ENCODE measurements around the gene SSTR4. TPM values are rescaled to one million over a fixed set of nuclear protein-coding genes. Genes with fewer than 3 reads are reported as not detected.
"Not testable (repeated sequence)": the region's sequence is repeated elsewhere in the genome, so short reads cannot be mapped to it uniquely, and the experiment has no call there.

The SSTR4 gene
- total RNA-seq, 1 experiment from 2014 or later = not detected

DNA sequence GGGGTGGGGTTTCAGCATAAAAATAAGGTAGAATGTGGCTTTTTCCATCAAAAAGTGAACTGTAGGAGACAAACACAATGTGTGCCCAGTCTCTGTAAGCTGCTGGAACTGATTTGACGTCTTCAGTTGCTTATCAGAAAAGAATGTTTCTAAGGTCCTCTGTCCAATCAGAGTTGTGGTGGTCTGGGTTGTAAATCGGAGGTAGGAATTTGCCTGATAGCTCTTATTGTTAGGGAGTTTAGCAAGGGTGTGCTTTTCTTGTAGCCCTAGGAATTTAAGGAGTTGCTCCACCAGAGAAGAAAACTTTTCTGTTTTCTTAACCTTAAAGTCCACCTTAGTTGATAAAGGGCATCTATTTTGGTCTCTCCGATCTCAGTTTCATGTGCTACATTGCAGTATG is 10.4 kb upstream of the SSTR4 start:
- ATAC-seq (no peak), DNase-seq (ENCODE audit: low spot score) (no peak)
- Mint-ChIP-seq H3K27me3 (ENCODE audit: low read depth) (no peaks in the 10 kb centered on the region; the same call in 1 of the 2 replicates), H3K4me3 (no peak overlapping the region), H3K4me1 (peaks cover 15% of the 10 kb centered on the region), H3K36me3 (no peaks in the 10 kb centered on the region), H3K9me3 (no peaks in the 10 kb centered on the region), H3K27ac (no peak overlapping the region)
- POLR2A ChIA-PET = interaction anchor here (0.9 kb wide), 1 partner anchor 143 kb away, joined by 3 read pairs; no protein-coding TSS in a partner anchor
- TF ChIP-seq, protein P1, sequence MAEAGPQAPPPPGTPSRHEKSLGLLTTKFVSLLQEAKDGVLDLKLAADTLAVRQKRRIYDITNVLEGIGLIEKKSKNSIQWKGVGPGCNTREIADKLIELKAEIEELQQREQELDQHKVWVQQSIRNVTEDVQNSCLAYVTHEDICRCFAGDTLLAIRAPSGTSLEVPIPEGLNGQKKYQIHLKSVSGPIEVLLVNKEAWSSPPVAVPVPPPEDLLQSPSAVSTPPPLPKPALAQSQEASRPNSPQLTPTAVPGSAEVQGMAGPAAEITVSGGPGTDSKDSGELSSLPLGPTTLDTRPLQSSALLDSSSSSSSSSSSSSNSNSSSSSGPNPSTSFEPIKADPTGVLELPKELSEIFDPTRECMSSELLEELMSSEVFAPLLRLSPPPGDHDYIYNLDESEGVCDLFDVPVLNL (CRISPR knock-in tag; IDR thresholded peaks at IDR 0.05; ENCODE audit: borderline replicate concordance, low read depth) = no peak
- TF ChIP-seq, protein P2, sequence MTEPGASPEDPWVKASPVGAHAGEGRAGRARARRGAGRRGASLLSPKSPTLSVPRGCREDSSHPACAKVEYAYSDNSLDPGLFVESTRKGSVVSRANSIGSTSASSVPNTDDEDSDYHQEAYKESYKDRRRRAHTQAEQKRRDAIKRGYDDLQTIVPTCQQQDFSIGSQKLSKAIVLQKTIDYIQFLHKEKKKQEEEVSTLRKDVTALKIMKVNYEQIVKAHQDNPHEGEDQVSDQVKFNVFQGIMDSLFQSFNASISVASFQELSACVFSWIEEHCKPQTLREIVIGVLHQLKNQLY (CRISPR knock-in tag; IDR thresholded peaks at IDR 0.05) = no peak
- TF ChIP-seq, protein P3, sequence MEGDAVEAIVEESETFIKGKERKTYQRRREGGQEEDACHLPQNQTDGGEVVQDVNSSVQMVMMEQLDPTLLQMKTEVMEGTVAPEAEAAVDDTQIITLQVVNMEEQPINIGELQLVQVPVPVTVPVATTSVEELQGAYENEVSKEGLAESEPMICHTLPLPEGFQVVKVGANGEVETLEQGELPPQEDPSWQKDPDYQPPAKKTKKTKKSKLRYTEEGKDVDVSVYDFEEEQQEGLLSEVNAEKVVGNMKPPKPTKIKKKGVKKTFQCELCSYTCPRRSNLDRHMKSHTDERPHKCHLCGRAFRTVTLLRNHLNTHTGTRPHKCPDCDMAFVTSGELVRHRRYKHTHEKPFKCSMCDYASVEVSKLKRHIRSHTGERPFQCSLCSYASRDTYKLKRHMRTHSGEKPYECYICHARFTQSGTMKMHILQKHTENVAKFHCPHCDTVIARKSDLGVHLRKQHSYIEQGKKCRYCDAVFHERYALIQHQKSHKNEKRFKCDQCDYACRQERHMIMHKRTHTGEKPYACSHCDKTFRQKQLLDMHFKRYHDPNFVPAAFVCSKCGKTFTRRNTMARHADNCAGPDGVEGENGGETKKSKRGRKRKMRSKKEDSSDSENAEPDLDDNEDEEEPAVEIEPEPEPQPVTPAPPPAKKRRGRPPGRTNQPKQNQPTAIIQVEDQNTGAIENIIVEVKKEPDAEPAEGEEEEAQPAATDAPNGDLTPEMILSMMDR (IDR thresholded peaks at IDR 0.05) = no peak
- TF ChIP-seq SP1 (CRISPR knock-in tag; conservative IDR thresholded peaks at IDR 0.05) = no peak
- TF ChIP-seq, protein P4, sequence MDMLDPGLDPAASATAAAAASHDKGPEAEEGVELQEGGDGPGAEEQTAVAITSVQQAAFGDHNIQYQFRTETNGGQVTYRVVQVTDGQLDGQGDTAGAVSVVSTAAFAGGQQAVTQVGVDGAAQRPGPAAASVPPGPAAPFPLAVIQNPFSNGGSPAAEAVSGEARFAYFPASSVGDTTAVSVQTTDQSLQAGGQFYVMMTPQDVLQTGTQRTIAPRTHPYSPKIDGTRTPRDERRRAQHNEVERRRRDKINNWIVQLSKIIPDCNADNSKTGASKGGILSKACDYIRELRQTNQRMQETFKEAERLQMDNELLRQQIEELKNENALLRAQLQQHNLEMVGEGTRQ (CRISPR knock-in tag; IDR thresholded peaks at IDR 0.05) = no peak
- no peak for TF ChIP-seq GRHL2 (CRISPR knock-in tag; IDR thresholded peaks at IDR 0.05; ENCODE audit: insufficient replicate concordance, severe bottlenecking)
- no peak for TF ChIP-seq TCF7 (CRISPR knock-in tag; IDR thresholded peaks at IDR 0.05; ENCODE audit: low read depth)
- TF ChIP-seq, protein P5, sequence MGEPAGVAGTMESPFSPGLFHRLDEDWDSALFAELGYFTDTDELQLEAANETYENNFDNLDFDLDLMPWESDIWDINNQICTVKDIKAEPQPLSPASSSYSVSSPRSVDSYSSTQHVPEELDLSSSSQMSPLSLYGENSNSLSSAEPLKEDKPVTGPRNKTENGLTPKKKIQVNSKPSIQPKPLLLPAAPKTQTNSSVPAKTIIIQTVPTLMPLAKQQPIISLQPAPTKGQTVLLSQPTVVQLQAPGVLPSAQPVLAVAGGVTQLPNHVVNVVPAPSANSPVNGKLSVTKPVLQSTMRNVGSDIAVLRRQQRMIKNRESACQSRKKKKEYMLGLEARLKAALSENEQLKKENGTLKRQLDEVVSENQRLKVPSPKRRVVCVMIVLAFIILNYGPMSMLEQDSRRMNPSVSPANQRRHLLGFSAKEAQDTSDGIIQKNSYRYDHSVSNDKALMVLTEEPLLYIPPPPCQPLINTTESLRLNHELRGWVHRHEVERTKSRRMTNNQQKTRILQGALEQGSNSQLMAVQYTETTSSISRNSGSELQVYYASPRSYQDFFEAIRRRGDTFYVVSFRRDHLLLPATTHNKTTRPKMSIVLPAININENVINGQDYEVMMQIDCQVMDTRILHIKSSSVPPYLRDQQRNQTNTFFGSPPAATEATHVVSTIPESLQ (CRISPR knock-in tag; IDR thresholded peaks at IDR 0.05) = no peak
- TF ChIP-seq ZNF671 (CRISPR knock-in tag; IDR thresholded peaks at IDR 0.05) = no peak
- CTCF ChIA-PET = interaction anchor here (0.7 to 1.4 kb wide), 3 partner anchors 10 to 210 kb away, joined by 3 to 5 read pairs (median 4); partner anchors contain the start of gene SSTR4

DNA sequence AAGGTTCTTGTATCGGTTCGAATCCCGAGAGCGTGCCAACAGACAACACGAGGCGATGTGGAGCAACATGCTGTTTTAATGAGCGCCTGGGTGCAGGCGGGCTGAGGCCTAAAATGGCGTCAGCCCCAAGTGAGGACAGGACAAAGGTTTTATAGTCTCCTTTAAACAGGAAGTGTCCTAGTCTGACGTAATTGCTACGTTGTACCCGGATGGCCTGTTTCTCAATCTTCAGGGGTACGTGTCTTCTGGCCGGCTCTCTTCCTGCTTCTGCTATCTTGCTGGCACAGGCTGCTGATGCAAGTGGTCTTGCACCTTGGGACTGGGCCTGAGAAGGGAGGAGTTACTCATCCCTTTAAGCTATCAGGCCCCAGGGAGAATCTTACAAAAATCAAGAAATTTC is 9.6 kb upstream of the SSTR4 start:
- ATAC-seq; H3K4me3 Mint-ChIP-seq; H3K36me3 Mint-ChIP-seq; H3K27ac Mint-ChIP-seq; DNase-seq (ENCODE audit: low spot score); H3K27me3 Mint-ChIP-seq (ENCODE audit: low read depth); H3K9me3 Mint-ChIP-seq; CTCF ChIA-PET; POLR2A ChIA-PET: not testable (repeated sequence)
- H3K4me1 Mint-ChIP-seq = peaks cover 10% of the 10 kb centered on the region

DNA sequence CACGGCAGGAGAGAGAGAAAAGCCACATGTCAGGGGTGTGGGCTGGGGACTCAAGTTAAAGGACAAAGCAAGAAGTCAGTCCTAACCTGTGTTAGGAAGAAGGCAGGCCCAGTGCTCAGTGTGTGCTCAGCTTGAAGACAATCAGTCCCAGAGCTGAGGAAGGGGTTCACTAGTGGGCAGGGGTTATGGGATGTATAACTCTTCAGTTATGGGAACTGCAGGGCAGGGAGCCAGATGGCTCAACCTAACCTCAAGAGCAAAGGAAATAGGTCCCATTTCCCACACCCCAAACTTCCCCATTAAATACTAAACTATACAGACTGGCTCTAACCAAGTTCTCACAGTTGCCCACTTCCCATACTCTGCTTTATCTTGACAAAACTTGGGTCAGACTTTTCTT is 7.4 kb upstream of the SSTR4 start:
- ATAC-seq (no peak), DNase-seq (ENCODE audit: low spot score) (no peak)
- ChIA-PET POLR2A (no interaction called here), CTCF (interaction anchor here (1.1 kb wide), 1 partner anchor 53 kb away, joined by 4 read pairs; no protein-coding TSS in a partner anchor)
- H3K36me3 Mint-ChIP-seq = no peaks in the 10 kb centered on the region
- TF ChIP-seq, protein P6, sequence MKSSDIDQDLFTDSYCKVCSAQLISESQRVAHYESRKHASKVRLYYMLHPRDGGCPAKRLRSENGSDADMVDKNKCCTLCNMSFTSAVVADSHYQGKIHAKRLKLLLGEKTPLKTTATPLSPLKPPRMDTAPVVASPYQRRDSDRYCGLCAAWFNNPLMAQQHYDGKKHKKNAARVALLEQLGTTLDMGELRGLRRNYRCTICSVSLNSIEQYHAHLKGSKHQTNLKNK (CRISPR knock-in tag; IDR thresholded peaks at IDR 0.05) = no peak
- TF ChIP-seq TEAD1 (CRISPR knock-in tag; IDR thresholded peaks at IDR 0.05) (no peak), KAT7 (CRISPR knock-in tag; IDR thresholded peaks at IDR 0.05; ENCODE audit: borderline replicate concordance) (no peak)
- TF ChIP-seq, protein P7, sequence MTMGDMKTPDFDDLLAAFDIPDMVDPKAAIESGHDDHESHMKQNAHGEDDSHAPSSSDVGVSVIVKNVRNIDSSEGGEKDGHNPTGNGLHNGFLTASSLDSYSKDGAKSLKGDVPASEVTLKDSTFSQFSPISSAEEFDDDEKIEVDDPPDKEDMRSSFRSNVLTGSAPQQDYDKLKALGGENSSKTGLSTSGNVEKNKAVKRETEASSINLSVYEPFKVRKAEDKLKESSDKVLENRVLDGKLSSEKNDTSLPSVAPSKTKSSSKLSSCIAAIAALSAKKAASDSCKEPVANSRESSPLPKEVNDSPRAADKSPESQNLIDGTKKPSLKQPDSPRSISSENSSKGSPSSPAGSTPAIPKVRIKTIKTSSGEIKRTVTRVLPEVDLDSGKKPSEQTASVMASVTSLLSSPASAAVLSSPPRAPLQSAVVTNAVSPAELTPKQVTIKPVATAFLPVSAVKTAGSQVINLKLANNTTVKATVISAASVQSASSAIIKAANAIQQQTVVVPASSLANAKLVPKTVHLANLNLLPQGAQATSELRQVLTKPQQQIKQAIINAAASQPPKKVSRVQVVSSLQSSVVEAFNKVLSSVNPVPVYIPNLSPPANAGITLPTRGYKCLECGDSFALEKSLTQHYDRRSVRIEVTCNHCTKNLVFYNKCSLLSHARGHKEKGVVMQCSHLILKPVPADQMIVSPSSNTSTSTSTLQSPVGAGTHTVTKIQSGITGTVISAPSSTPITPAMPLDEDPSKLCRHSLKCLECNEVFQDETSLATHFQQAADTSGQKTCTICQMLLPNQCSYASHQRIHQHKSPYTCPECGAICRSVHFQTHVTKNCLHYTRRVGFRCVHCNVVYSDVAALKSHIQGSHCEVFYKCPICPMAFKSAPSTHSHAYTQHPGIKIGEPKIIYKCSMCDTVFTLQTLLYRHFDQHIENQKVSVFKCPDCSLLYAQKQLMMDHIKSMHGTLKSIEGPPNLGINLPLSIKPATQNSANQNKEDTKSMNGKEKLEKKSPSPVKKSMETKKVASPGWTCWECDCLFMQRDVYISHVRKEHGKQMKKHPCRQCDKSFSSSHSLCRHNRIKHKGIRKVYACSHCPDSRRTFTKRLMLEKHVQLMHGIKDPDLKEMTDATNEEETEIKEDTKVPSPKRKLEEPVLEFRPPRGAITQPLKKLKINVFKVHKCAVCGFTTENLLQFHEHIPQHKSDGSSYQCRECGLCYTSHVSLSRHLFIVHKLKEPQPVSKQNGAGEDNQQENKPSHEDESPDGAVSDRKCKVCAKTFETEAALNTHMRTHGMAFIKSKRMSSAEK (CRISPR knock-in tag; IDR thresholded peaks at IDR 0.05; ENCODE audit: borderline replicate concordance) = no peak
- TF ChIP-seq, protein P8, sequence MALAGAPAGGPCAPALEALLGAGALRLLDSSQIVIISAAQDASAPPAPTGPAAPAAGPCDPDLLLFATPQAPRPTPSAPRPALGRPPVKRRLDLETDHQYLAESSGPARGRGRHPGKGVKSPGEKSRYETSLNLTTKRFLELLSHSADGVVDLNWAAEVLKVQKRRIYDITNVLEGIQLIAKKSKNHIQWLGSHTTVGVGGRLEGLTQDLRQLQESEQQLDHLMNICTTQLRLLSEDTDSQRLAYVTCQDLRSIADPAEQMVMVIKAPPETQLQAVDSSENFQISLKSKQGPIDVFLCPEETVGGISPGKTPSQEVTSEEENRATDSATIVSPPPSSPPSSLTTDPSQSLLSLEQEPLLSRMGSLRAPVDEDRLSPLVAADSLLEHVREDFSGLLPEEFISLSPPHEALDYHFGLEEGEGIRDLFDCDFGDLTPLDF (CRISPR knock-in tag; IDR thresholded peaks at IDR 0.05) = no peak
- no peak overlapping the region for H3K27ac Mint-ChIP-seq
- no peaks in the 10 kb centered on the region for H3K9me3 Mint-ChIP-seq
- no peak overlapping the region for H3K4me3 Mint-ChIP-seq
- H3K27me3 Mint-ChIP-seq (ENCODE audit: low read depth) = peaks cover 6% of the 10 kb centered on the region
- H3K4me1 Mint-ChIP-seq = peaks cover 10% of the 10 kb centered on the region

Measured in WTC11 (cell line).